H9 (cell line): ENCODE data around the gene GNAO1. TPM values are rescaled to one million over a fixed set of nuclear protein-coding genes. Genes with fewer than 3 reads are reported as not detected.
A peak's percentile ranks its signal among the peaks of the same experiment; 100 is the strongest.

Experiments used
- DNase-seq: peaks from one replicate; pipeline ENCODE4 v3.0.0-alpha.2; 2017
- H2AFZ ChIP-seq: one replicate; pipeline ENCODE4 v1.6.1; 2013; ENCODE audit warnings: mild to moderate bottlenecking, low read length, control low read depth, moderate library complexity
- H2AK5ac ChIP-seq: 2 replicates; pipeline ENCODE4 v1.6.1; 2013; ENCODE audit warnings: low read length, control low read depth, mixed read lengths; ENCODE audit not compliant: insufficient read length
- H2BK120ac ChIP-seq: one replicate; pipeline ENCODE4 v1.6.1; 2013; ENCODE audit warnings: low read depth, mild to moderate bottlenecking, low read length, control low read depth, inconsistent platforms; ENCODE audit not compliant: poor library complexity, severe bottlenecking
- H2BK12ac ChIP-seq: 2 replicates; pipeline ENCODE4 v1.6.1; 2013; ENCODE audit warnings: low read length, control low read depth, mixed read lengths, low read depth; ENCODE audit not compliant: insufficient read length
- H2BK15ac ChIP-seq: 2 replicates; pipeline ENCODE4 v1.6.1; 2013; ENCODE audit warnings: low read depth, low read length, control low read depth
- H2BK20ac ChIP-seq: one replicate; pipeline ENCODE4 v1.6.1; 2013; ENCODE audit warnings: low read depth, mild to moderate bottlenecking, low read length, control low read depth, inconsistent platforms; ENCODE audit not compliant: poor library complexity, severe bottlenecking
- H2BK5ac ChIP-seq: 2 replicates; pipeline ENCODE4 v1.6.1; 2013; ENCODE audit warnings: low read length, control low read depth, mixed read lengths; ENCODE audit not compliant: insufficient read length
- H3K14ac ChIP-seq: 2 replicates; pipeline ENCODE4 v1.6.1; 2013; ENCODE audit warnings: low read length, control low read depth; ENCODE audit not compliant: insufficient read depth
- H3K18ac ChIP-seq: 2 replicates; pipeline ENCODE4 v1.6.1; 2013; ENCODE audit warnings: low read depth, mild to moderate bottlenecking, mixed read lengths, low read length, control low read depth; ENCODE audit not compliant: insufficient read length
- H3K23ac ChIP-seq: 2 replicates; pipeline ENCODE4 v1.6.1; 2013; ENCODE audit warnings: low read length, control low read depth, mixed read lengths, low read depth; ENCODE audit not compliant: insufficient read length
- H3K23me2 ChIP-seq: 2 replicates; pipeline ENCODE4 v1.6.1; 2013; ENCODE audit warnings: low read depth, mild to moderate bottlenecking, mixed read lengths, low read length, control low read depth; ENCODE audit not compliant: insufficient read length, poor library complexity, severe bottlenecking
- H3K27ac ChIP-seq: 2 replicates; pipeline ENCODE4 v1.5.1; 2013; ENCODE audit warnings: low read length, control low read depth, mixed read lengths, low read depth; ENCODE audit not compliant: insufficient read length
- H3K27me3 ChIP-seq: 2 replicates; pipeline ENCODE4 v1.6.1; 2013; ENCODE audit warnings: low read length, control low read depth, inconsistent platforms; ENCODE audit not compliant: insufficient read depth
- H3K4ac ChIP-seq: 2 replicates; pipeline ENCODE4 v1.6.1; 2013; ENCODE audit warnings: low read depth, mild to moderate bottlenecking, control low read depth, inconsistent platforms, low read length, moderate library complexity
- H3K4me1 ChIP-seq: 2 replicates; pipeline ENCODE4 v1.6.1; 2013; ENCODE audit warnings: low read length, control low read depth, inconsistent platforms; ENCODE audit not compliant: insufficient read depth
- H3K4me2 ChIP-seq: 2 replicates; pipeline ENCODE4 v1.6.1; 2013; ENCODE audit warnings: low read length, control low read depth, mixed read lengths; ENCODE audit not compliant: insufficient read length, insufficient read depth
- H3K56ac ChIP-seq: 2 replicates; pipeline ENCODE4 v1.6.1; 2013; ENCODE audit warnings: low read depth, mild to moderate bottlenecking, mixed read lengths, low read length, control low read depth; ENCODE audit not compliant: insufficient read length
- H3K79me1 ChIP-seq: 2 replicates; pipeline ENCODE4 v1.6.1; 2013; ENCODE audit warnings: low read depth, mild to moderate bottlenecking, moderate library complexity, low read length, control low read depth, inconsistent platforms; ENCODE audit not compliant: insufficient read depth, poor library complexity, severe bottlenecking
- H3K79me2 ChIP-seq: 2 replicates; pipeline ENCODE4 v1.6.1; 2013; ENCODE audit warnings: low read length, control low read depth, inconsistent platforms; ENCODE audit not compliant: insufficient read depth
- H3K9ac ChIP-seq: 2 replicates; pipeline ENCODE4 v1.6.1; 2013; ENCODE audit warnings: low read length, control low read depth, mixed read lengths; ENCODE audit not compliant: insufficient read length; ENCODE audit errors: extremely low read depth
- H3K9me3 ChIP-seq: one replicate; pipeline ENCODE4 v1.6.1; 2013; ENCODE audit warnings: low read depth, low read length, inconsistent platforms; ENCODE audit not compliant: control insufficient read depth
- H3T11ph ChIP-seq: one replicate; pipeline ENCODE4 v1.6.1; 2013; ENCODE audit warnings: mild to moderate bottlenecking, low read length, control low read depth, inconsistent platforms
- H4K20me1 ChIP-seq: one replicate; pipeline ENCODE4 v1.6.1; 2013; ENCODE audit not compliant: control insufficient read depth, insufficient read length, insufficient read depth
- H4K5ac ChIP-seq: 2 replicates; pipeline ENCODE4 v1.6.1; 2013; ENCODE audit warnings: low read depth, mild to moderate bottlenecking, mixed read lengths, low read length, control low read depth; ENCODE audit not compliant: insufficient read length
- H4K8ac ChIP-seq: replicated peaks from 2 replicates; pipeline ENCODE4 v1.6.1; 2013; ENCODE audit warnings: low read length, control low read depth, mixed read lengths, low read depth; ENCODE audit not compliant: insufficient read length
- H4K91ac ChIP-seq: 2 replicates; pipeline ENCODE4 v1.6.1; 2013; ENCODE audit warnings: low read depth, mild to moderate bottlenecking, moderate library complexity, mixed read lengths, low read length, control low read depth; ENCODE audit not compliant: insufficient read length
- H3K27ac Mint-ChIP-seq, 3 experiments: 2 replicates in 2 of 3; 3 replicates in 1 of 3; pipeline ENCODE4 v1.8.0; 2020 to 2021; ENCODE audit warnings: mixed read lengths in 3 of 3, mild to moderate bottlenecking in 1 of 3, moderate library complexity in 1 of 3
- H3K27me3 Mint-ChIP-seq: 2 replicates; pipeline ENCODE4 v1.8.0; 2021; ENCODE audit warnings: low read depth, mild to moderate bottlenecking, moderate library complexity, mixed read lengths
- H3K36me3 Mint-ChIP-seq, 3 experiments: 2 replicates in 2 of 3; 3 replicates in 1 of 3; pipeline ENCODE4 v1.8.0; 2020 to 2021; ENCODE audit warnings: low read depth in 3 of 3, mixed read lengths in 3 of 3; ENCODE audit not compliant: insufficient read depth in 1 of 3
- H3K4me1 Mint-ChIP-seq, 2 experiments: 2 replicates each; pipeline ENCODE4 v1.8.0; 2020; ENCODE audit warnings: mixed read lengths in 2 of 2
- H3K4me3 Mint-ChIP-seq, 2 experiments: 2 replicates in 1 of 2; 3 replicates in 1 of 2; pipeline ENCODE4 v1.8.0; 2020 to 2021; ENCODE audit warnings: mild to moderate bottlenecking in 2 of 2, mixed read lengths in 2 of 2, moderate library complexity in 1 of 2
- H3K9me3 Mint-ChIP-seq, 2 experiments: 2 replicates in 1 of 2; 3 replicates in 1 of 2; pipeline ENCODE4 v1.8.0; 2020; ENCODE audit warnings: mild to moderate bottlenecking in 2 of 2, mixed read lengths in 2 of 2, moderate library complexity in 1 of 2
- WGBS: extraction: QIAGEN DNeasy Blood & Tissue Kit; methylation state at CpG from one replicate; pipeline ENCODE4 v1.1.7; 2013; ENCODE audit warnings: missing lambda C conversion rate, low lambda C conversion rate, mixed read lengths; ENCODE audit not compliant: insufficient read length; ENCODE audit errors: extremely low coverage; 5-methylcytosine and 5-hydroxymethylcytosine counted together
- total RNA-seq: library from RNA; stranded (reverse); gene quantifications from 2 replicates; pipeline ENCODE4 v1.2.1, GENCODE V29; 2021
- TF ChIP-seq, protein P1 (sequence below): fragments of 200-600 bp; sonication (generic); conservative IDR thresholded peaks from 3 replicates; pipeline ENCODE4 v1.8.0; 2021; ENCODE audit warnings: antibody characterized with exemption, mild to moderate bottlenecking

Gene GNAO1
- total RNA-seq, 1 experiment from 2014 or later, result 16.9 TPM

DNA sequence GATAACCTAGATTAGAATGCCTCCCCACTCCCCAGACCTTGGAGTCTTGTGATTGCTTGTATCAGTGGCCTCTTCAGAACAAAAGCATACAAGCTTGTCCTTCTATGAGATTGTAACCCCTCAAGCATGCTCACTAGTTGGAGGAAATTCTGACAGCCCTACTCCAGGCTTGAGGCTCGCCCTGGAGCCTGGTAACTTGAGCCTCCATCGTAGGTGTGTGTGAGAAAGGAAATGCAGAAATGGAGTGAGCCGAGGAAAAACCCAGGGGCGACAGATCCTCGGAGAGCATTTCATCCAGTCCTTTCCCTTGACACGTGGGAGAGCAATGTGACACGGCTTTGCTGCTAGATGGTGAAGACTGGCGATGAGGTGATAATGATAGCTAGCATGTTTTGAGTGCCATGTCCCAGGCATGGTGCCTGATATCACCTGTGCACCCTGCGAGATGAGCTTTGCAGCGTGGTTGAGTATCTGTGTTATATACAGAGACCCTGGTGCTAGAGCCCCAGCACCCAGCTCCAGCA lies 31.2 kb downstream of the GNAO1 start:
- no peak overlapping the region for H2AFZ ChIP-seq
- H2AK5ac ChIP-seq, result no peak overlapping the region
- H4K91ac ChIP-seq, result no peak overlapping the region
- no peak overlapping the region for H3K18ac ChIP-seq
- H2BK5ac ChIP-seq, result no peak overlapping the region
- WGBS, result no CpG with 5 or more reads among the region's 10 CpGs
- H3K27ac ChIP-seq, result no peak overlapping the region
- no peak overlapping the region for H2BK20ac ChIP-seq
- H3K27me3 Mint-ChIP-seq, result no peaks in the 10 kb centered on the region
- no peaks in the 10 kb centered on the region for H3K9me3 ChIP-seq
- H3K23ac ChIP-seq, result no peak overlapping the region
- no peaks in the 10 kb centered on the region for H4K20me1 ChIP-seq
- H3K9me3 Mint-ChIP-seq, result no peaks in the 10 kb centered on the region
- H3K23me2 ChIP-seq, result no peaks in the 10 kb centered on the region
- H3K4me1 ChIP-seq, result no peaks in the 10 kb centered on the region; the same call in 1 of the 2 replicates
- H3K27ac Mint-ChIP-seq, result 0 out of 7 replicates have a peak overlapping the region, but pooled peaks of 1 of the 3 experiments have one; percentile 6
- H3K27me3 ChIP-seq, result no peaks in the 10 kb centered on the region
- no peak for DNase-seq
- H2BK12ac ChIP-seq, result no peak overlapping the region
- H3K4me3 Mint-ChIP-seq, result no peak overlapping the region
- no peak overlapping the region for H3K9ac ChIP-seq
- no peak overlapping the region; the same call in 1 of the 2 replicates for H3K14ac ChIP-seq
- H3K4me2 ChIP-seq, result no peak overlapping the region
- H2BK120ac ChIP-seq, result no peak overlapping the region
- H3K4ac ChIP-seq, result no peak overlapping the region
- H3K79me2 ChIP-seq, result 0 out of 2 replicates have a peak, but pooled peaks cover 2% of the 10 kb centered on the region
- no peak overlapping the region for H3K56ac ChIP-seq
- H3K4me1 Mint-ChIP-seq, result peaks cover 6 to 8% of the 10 kb centered on the region in 2 experiments
- no peak overlapping the region for H3T11ph ChIP-seq
- no peaks in the 10 kb centered on the region for H3K36me3 Mint-ChIP-seq
- TF ChIP-seq, protein P1, sequence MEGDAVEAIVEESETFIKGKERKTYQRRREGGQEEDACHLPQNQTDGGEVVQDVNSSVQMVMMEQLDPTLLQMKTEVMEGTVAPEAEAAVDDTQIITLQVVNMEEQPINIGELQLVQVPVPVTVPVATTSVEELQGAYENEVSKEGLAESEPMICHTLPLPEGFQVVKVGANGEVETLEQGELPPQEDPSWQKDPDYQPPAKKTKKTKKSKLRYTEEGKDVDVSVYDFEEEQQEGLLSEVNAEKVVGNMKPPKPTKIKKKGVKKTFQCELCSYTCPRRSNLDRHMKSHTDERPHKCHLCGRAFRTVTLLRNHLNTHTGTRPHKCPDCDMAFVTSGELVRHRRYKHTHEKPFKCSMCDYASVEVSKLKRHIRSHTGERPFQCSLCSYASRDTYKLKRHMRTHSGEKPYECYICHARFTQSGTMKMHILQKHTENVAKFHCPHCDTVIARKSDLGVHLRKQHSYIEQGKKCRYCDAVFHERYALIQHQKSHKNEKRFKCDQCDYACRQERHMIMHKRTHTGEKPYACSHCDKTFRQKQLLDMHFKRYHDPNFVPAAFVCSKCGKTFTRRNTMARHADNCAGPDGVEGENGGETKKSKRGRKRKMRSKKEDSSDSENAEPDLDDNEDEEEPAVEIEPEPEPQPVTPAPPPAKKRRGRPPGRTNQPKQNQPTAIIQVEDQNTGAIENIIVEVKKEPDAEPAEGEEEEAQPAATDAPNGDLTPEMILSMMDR, result no peak
- no peak overlapping the region for H4K5ac ChIP-seq
- no peak overlapping the region for H4K8ac ChIP-seq
- no peak overlapping the region for H2BK15ac ChIP-seq
- H3K79me1 ChIP-seq, result no peaks in the 10 kb centered on the region
